Karpas-422 (cell line): ENCODE data around the gene GNGT1. TPM values are rescaled to one million over a fixed set of nuclear protein-coding genes. Genes with fewer than 3 reads are reported as not detected.

Experiments used
- DNase-seq: peaks from one replicate; pipeline ENCODE4 v3.0.0-alpha.2; 2015
- H2AFZ ChIP-seq: fragments of 200-600 bp; sonication (generic); 2 replicates; pipeline ENCODE4 v1.6.1; 2014; ENCODE audit warnings: antibody characterized with exemption, low read length, mixed read lengths
- H3K27ac ChIP-seq: fragments of 200-600 bp; sonication (generic); 2 replicates; pipeline ENCODE4 v1.5.1; 2014; ENCODE audit warnings: mild to moderate bottlenecking, low read length, moderate library complexity
- H3K27me3 ChIP-seq: fragments of 200-600 bp; sonication (generic); 2 replicates; pipeline ENCODE4 v1.6.1; 2014; ENCODE audit warnings: low read length, mixed read lengths
- H3K36me3 ChIP-seq: fragments of 200-600 bp; sonication (generic); 2 replicates; pipeline ENCODE4 v1.6.1; 2014; ENCODE audit warnings: low read length, mixed read lengths; ENCODE audit not compliant: insufficient read depth
- H3K4me1 ChIP-seq: fragments of 200-600 bp; sonication (generic); 2 replicates; pipeline ENCODE4 v1.6.1; 2014; ENCODE audit warnings: mild to moderate bottlenecking, low read length, mixed read lengths
- H3K4me2 ChIP-seq: fragments of 200-600 bp; sonication (generic); 2 replicates; pipeline ENCODE4 v1.6.1; 2014; ENCODE audit warnings: low read length, low read depth, mild to moderate bottlenecking; ENCODE audit not compliant: poor library complexity, severe bottlenecking
- H3K4me3 ChIP-seq: fragments of 200-600 bp; sonication (generic); 2 replicates; pipeline ENCODE4 v1.5.1; 2014; ENCODE audit warnings: mild to moderate bottlenecking, antibody characterized with exemption, low read length, mixed read lengths
- H3K79me2 ChIP-seq: fragments of 200-600 bp; sonication (generic); 2 replicates; pipeline ENCODE4 v1.6.1; 2014; ENCODE audit warnings: mild to moderate bottlenecking, low read length, mixed read lengths
- H3K9ac ChIP-seq: fragments of 200-600 bp; sonication (generic); 2 replicates; pipeline ENCODE4 v1.6.0; 2014; ENCODE audit warnings: low read length
- H3K9me2 ChIP-seq: fragments of 200-600 bp; sonication (generic), shearing (Covaris generic); replicated peaks from 2 replicates; pipeline ENCODE4 v1.6.0; 2014; ENCODE audit warnings: mild to moderate bottlenecking, low read length, moderate library complexity; ENCODE audit not compliant: insufficient read depth
- H3K9me3 ChIP-seq: fragments of 300-700, 200-600 bp; sonication (generic); 2 replicates; pipeline ENCODE4 v1.6.1; 2014; ENCODE audit warnings: low read length, mixed read lengths
- H4K20me1 ChIP-seq: fragments of 200-600 bp; sonication (generic); 2 replicates; pipeline ENCODE4 v1.6.1; 2014; ENCODE audit warnings: mild to moderate bottlenecking, antibody characterized with exemption, low read length, low read depth; ENCODE audit not compliant: insufficient read depth
- total RNA-seq: library from RNA; depleted of rRNA; stranded (reverse); fragments of >200 nt; shearing (Covaris generic); gene quantifications from 2 replicates; pipeline ENCODE4 v1.2.3, GENCODE V29; 2014; ENCODE audit warnings: low replicate concordance

GNGT1 gene
- total RNA-seq, 1 experiment from 2014 or later = not detected

DNA sequence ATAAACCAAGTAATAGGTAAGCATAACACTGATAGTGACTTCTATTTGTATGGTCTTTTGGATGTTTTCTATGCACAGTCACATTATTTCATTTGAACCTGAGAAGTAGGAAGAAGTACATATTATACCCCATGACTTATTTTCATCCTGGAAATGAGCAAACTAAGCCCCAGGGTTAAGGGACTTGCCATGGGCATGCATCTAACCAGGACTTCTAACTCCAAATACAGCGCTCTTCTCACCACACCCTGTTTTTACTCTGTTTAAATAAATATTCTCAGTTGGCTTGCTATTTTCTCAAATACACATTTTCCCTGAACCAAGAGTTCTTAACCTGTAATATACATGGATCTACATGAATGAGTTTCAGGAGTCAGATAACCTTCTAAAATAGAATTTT, 31.5 kb downstream of the GNGT1 start:
- no peak for DNase-seq
- Histone ChIP-seq H3K27ac (no peak overlapping the region), H3K9me2 (no peaks in the 10 kb centered on the region), H3K9ac (no peak overlapping the region), H3K27me3 (no peaks in the 10 kb centered on the region), H4K20me1 (no peaks in the 10 kb centered on the region), H2AFZ (no peak overlapping the region), H3K4me2 (no peak overlapping the region), H3K36me3 (no peaks in the 10 kb centered on the region), H3K9me3 (no peaks in the 10 kb centered on the region), H3K79me2 (no peaks in the 10 kb centered on the region), H3K4me3 (no peak overlapping the region), H3K4me1 (no peaks in the 10 kb centered on the region)

DNA sequence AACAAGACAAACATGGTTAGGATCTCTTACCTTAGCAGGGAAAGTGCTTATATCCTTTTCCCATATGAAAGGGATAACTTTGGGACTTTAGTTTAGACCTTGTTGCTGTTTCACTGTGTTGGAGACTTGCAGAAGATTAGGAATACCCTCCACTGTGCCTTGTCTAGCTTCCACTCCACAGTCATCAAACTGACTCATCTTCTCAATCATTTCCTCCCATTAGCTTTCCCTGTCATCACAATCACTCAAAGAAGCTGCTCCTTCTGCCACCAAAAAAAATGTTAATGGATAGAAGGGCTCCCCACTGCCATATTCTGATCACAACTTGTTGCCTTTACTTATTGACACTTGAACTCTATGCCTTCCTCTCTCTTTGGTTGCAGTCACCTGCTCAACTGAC, 31.9 kb downstream of the GNGT1 start:
- no peaks in the 10 kb centered on the region for H4K20me1 ChIP-seq
- no peak for DNase-seq
- H3K27ac ChIP-seq = no peak overlapping the region
- H3K4me1 ChIP-seq = no peaks in the 10 kb centered on the region
- H3K9me2 ChIP-seq = no peaks in the 10 kb centered on the region
- no peaks in the 10 kb centered on the region for H3K36me3 ChIP-seq
- H2AFZ ChIP-seq = no peak overlapping the region
- no peak overlapping the region for H3K4me2 ChIP-seq
- H3K27me3 ChIP-seq = no peaks in the 10 kb centered on the region
- no peak overlapping the region for H3K4me3 ChIP-seq
- no peaks in the 10 kb centered on the region for H3K9me3 ChIP-seq
- no peaks in the 10 kb centered on the region for H3K79me2 ChIP-seq
- no peak overlapping the region for H3K9ac ChIP-seq

DNA sequence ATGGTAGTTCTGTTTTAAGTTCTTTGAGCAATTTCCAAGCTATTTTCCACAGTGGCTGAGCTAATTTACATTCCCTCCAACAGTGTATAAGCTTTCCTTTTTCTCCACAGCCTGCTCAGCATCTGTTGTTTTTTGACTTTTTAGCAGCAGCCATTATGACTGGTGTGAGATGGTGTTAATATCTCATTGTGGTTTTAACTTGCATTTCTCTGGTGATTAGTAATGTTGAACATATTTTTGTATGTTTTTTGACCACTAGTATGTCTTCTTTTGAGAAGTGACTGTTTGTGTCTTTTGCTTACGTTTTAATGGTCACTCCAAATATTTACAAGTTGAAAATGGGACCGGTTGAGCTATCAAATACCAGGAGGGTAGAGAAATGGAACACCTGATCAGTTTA, 35.6 kb downstream of the GNGT1 start:
- no peak overlapping the region for H3K4me2 ChIP-seq
- H3K4me3 ChIP-seq = no peak overlapping the region
- no peaks in the 10 kb centered on the region for H4K20me1 ChIP-seq
- H3K27me3 ChIP-seq = no peaks in the 10 kb centered on the region
- no peak overlapping the region for H2AFZ ChIP-seq
- no peaks in the 10 kb centered on the region for H3K4me1 ChIP-seq
- no peak overlapping the region for H3K9ac ChIP-seq
- no peaks in the 10 kb centered on the region for H3K79me2 ChIP-seq
- H3K9me2 ChIP-seq = no peaks in the 10 kb centered on the region
- no peak for DNase-seq
- no peaks in the 10 kb centered on the region for H3K36me3 ChIP-seq
- no peak overlapping the region for H3K27ac ChIP-seq
- no peaks in the 10 kb centered on the region for H3K9me3 ChIP-seq

DNA sequence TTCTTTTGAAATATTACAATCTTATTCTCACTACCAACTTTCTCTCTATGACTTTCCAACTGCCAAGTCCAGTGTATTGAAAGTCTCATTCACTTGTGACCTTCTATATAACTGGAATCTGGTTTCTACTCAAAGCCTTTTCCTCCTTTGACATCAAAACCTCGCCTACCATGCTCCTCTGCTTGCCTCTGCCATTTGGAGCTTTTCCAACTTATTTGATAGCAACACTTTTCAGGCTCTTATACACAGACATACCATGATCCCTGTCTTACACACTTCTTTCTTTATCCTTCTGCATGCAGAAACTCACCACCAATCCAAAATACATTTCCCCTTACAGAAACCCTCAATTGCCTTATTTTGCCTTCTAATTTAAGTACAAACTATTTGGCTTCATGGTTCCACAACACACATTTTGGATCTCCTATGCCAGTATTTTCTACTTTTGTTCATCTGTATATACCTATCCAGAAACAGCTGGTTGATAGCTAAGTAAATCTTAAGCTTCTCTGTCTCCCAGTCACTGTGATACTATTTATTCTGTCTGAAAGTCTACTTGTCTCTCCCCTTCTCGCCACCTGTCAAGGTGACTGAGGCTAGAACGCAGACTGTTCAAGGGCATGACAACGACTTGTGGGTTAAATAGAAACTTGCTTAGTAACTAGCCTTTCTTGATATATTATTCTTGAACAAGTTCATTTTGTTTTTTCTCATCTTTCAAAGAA, 37.6 kb downstream of the GNGT1 start:
- Histone ChIP-seq H3K27ac (no peak overlapping the region), H3K9me3 (no peaks in the 10 kb centered on the region), H2AFZ (no peak overlapping the region), H3K79me2 (no peaks in the 10 kb centered on the region), H3K9me2 (no peaks in the 10 kb centered on the region), H3K4me3 (no peak overlapping the region), H3K4me1 (no peaks in the 10 kb centered on the region), H3K27me3 (no peaks in the 10 kb centered on the region), H3K4me2 (no peak overlapping the region), H3K36me3 (no peaks in the 10 kb centered on the region), H4K20me1 (no peaks in the 10 kb centered on the region), H3K9ac (no peak overlapping the region)
- DNase-seq = no peak

DNA sequence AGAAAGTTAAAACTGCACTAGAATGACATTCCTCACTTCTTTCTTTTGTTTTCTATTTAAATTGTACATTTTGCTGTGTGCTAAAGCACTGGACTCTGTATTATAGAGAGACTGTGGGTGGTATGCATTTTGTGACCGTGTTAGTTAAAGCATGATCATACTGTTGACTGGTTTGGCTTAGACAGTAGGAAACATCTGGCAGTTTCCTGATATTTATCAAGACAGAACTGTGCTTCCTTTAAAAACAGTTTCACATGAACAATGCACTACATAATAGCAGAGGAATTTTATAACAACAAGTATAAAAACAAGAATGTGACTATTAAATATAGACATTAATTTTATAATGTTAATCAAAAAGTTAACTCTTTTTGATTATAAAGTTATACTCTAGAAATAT, 38.3 kb downstream of the GNGT1 start:
- Histone ChIP-seq H3K9me3 (no peaks in the 10 kb centered on the region), H3K4me2 (no peak overlapping the region), H3K4me3 (no peak overlapping the region), H3K9ac (no peak overlapping the region), H3K27me3 (no peaks in the 10 kb centered on the region), H2AFZ (no peak overlapping the region), H3K79me2 (no peaks in the 10 kb centered on the region), H3K36me3 (no peaks in the 10 kb centered on the region), H3K4me1 (no peaks in the 10 kb centered on the region), H3K27ac (no peak overlapping the region), H4K20me1 (no peaks in the 10 kb centered on the region), H3K9me2 (no peaks in the 10 kb centered on the region)
- DNase-seq = no peak

DNA sequence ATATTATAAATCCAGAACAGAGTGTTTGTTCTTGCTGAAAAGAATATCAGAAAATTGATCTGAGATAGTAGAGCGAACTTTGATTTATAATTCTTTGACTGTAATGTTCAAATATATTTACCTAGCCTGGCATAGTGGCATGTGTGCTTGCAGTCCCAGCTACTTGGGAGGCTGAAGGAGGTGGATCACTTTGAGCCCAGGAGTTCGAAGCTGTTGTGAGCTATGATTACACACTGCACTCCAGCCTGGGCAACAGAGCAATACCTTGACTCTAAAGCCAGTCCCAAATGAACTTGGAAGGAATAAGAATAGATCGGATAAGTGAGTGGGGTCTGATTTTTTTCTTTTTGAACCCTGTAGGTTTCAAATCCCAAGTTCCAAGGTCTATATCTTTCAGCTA, 38.7 kb downstream of the GNGT1 start:
- no peaks in the 10 kb centered on the region for H4K20me1 ChIP-seq
- H3K9ac ChIP-seq = no peak overlapping the region
- no peak overlapping the region for H3K4me3 ChIP-seq
- H3K9me3 ChIP-seq = no peaks in the 10 kb centered on the region
- no peaks in the 10 kb centered on the region for H3K27me3 ChIP-seq
- H3K9me2 ChIP-seq = no peaks in the 10 kb centered on the region
- no peaks in the 10 kb centered on the region for H3K36me3 ChIP-seq
- no peaks in the 10 kb centered on the region for H3K4me1 ChIP-seq
- no peak overlapping the region for H3K4me2 ChIP-seq
- H3K27ac ChIP-seq = no peak overlapping the region
- DNase-seq = no peak
- H2AFZ ChIP-seq = no peak overlapping the region
- no peaks in the 10 kb centered on the region for H3K79me2 ChIP-seq

DNA sequence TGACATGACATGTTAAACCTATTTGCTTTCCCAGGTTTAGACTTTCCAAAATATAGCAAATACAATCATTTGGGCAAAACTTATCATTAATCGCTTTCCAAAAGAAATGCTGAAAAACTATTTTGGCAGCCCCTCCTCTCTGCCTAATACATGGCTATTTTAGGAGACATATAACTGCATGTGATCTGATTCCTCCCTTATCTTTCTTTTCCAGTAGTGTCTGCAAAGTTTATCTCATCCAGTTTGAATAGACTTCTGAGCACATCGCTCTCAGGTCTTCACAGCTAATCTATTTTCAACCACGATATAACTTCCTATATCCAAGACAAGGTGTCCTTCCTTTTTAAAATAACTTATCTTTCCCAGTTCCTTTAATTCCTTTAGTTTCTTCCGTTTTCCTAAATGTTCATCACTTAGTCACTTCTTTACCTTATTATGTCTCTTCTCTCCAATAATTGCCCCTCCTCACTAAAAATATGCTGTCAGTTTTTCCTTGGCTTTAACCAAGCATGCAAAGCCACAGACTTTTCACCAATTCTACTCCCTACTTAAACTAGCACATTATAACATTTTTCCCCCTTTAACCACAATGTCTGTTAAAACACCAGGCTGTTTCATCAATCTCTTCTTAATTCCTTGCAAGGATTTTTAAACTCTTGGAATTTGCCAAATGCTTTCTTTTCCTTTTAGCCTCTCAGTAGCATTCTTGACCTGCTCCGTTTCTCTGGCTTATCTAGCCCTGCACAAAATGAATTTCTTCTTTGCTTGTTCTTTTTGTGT, 39.6 kb downstream of the GNGT1 start:
- Histone ChIP-seq H3K9me3 (no peaks in the 10 kb centered on the region), H4K20me1 (no peaks in the 10 kb centered on the region), H3K27me3 (no peaks in the 10 kb centered on the region), H3K9me2 (no peaks in the 10 kb centered on the region), H3K27ac (no peak overlapping the region), H2AFZ (no peak overlapping the region), H3K4me1 (no peaks in the 10 kb centered on the region), H3K36me3 (no peaks in the 10 kb centered on the region), H3K4me2 (no peak overlapping the region), H3K79me2 (no peaks in the 10 kb centered on the region), H3K9ac (no peak overlapping the region), H3K4me3 (no peak overlapping the region)
- no peak for DNase-seq

DNA sequence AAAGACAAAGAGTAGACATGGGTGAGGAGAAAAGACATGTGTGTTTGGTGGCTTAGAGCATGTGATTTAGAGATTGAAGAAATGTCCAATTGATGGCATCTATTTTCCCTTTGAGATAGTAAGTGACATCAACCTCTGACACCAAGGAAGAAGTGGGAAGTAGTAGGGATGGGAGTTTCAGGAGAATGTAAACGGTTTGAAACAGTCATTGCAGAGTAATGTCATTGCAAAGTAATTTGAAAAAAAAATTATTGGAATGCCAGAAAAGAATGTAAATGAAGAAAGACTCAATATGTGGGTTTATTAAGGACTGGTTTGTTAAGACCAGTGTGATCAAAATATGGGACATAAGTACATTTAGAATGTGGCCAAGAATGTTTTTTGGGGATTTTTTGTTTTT, 41.7 kb downstream of the GNGT1 start:
- Histone ChIP-seq H3K4me1 (no peaks in the 10 kb centered on the region), H3K9me2 (no peaks in the 10 kb centered on the region), H2AFZ (no peak overlapping the region), H4K20me1 (no peaks in the 10 kb centered on the region), H3K79me2 (no peaks in the 10 kb centered on the region), H3K4me2 (no peak overlapping the region), H3K27ac (no peak overlapping the region), H3K9me3 (no peaks in the 10 kb centered on the region), H3K4me3 (no peak overlapping the region), H3K27me3 (no peaks in the 10 kb centered on the region), H3K9ac (no peak overlapping the region), H3K36me3 (no peaks in the 10 kb centered on the region)
- no peak for DNase-seq
